ENCODE results near the gene ZNF66.
"Not testable (repeated sequence)": the region's sequence is repeated elsewhere in the genome, so short reads cannot be mapped to it uniquely, and the experiment has no call there.

Gene ZNF66

DNA sequence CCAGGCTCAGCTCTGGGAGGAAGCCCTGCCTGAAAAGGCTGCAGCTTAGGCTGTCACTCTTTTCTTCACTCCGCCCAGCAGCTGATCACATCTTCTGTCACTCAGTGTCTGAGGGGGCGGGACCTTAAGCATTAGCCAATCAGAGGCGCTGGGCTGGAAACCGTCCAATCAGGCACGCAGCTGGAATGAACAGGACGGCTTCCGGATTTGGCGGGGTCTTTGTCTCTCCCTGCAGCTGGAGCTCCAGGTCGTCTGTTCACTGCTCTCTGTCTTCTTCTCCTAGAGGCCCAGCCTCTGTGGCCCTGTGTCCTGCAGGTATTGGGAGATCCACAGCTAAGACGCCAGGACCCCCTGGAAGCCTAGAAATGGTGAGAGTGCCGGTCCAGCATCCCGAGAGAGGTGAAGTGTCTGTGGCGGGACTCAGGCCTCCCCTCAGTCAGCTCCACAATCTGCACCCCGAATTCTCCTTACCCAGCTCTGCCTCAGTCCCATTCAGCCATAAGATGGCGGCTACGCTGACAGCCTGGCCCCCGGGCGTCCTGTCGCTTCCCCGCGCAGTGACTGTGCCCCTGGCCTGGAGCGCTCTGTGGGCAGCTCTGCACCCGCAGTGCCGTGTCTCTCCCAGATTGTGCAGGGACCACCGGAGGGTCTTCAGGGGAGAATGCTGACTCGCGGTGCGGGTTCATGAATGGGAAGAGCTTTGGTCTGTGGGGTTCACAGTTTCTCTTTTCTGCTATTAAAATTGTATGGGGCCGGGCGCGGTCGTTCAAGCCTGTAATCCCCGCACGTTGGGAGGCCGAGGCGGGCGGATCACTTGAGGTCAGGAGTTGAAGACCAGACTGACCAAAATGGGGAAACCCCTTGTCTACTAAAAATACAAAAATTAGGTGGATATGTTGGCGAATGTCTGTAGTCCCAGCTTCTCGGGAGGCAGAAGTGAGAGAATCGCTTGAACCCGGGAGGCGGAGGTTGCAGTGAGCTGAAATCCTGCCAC lies at the start of gene ZNF66:
Gene ZNF66, plus strand, starts transcription at position 222 of the 994 bp plus-strand sequence. Its CDS starts 144 bp downstream, at position 366.
- DNase-seq (ENCODE audit: low spot score): peak; percentile 96

DNA sequence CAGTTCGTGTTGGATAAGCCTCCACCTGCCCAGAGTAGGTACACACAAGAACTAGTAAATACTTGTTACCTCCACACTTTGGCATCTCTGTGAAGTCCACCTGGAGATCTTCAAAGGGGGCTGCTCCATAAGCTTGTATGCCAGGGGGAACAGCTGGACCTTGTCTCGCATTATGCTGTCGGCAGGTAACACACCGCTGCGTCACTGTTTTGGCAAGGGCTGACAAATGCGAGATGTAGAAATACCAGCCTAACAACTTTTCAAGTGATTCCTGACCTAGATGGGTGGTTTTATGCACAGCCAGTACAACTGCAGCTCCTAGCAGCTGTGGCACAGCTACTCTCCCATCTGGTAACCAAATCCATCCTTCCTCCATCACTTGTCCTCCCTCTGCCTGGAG lies 25.9 kb upstream of the ZNF66 start:
- not testable (repeated sequence) for DNase-seq (ENCODE audit: low spot score)

DNA sequence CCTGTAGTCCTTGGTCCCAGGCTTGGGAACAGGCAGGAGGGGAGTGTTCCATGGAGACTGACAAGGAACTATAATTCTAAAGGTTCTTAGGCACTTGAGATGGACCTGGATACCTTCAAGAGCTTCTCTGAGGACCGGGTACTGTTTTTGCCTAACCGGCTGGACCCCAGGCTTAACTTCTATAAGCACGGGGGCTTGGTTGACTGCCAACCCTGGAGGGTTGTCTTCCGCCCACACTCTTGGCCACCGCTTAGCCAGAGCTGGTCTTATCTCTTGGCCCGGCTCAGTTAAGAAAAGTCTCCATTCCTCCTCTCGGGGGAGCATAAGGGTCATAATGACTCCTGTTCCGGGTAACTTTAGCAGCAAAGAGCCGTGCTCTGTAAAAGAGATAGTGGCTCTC lies 23.8 kb upstream of the ZNF66 start:
- DNase-seq (ENCODE audit: low spot score): not testable (repeated sequence)

DNA sequence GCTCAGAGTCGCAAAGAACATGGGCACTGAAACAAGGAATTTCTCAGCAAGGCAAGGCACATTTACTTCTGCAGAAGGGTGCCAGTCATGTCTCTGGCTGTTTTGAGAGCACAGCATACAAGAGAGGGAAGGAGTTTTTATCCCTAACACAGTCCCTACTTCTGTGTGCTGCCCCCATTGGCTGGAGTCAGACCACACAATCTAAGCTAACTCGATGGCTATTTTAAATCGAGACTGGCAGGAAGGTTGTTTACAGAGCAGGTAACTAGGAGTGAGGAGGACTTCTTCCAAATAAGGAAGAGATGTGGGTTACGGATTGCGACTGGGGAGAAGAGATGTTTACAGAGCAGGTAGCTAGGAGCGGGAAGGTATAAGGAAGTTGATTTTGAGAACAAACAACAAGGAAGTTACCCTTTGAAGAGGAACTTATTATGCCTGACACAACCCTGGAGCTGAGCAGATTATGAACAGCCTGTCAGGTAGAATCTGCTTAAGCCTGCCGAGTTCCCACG lies 6.8 kb upstream of the ZNF66 start:
- DNase-seq (ENCODE audit: low spot score): not testable (repeated sequence)

DNA sequence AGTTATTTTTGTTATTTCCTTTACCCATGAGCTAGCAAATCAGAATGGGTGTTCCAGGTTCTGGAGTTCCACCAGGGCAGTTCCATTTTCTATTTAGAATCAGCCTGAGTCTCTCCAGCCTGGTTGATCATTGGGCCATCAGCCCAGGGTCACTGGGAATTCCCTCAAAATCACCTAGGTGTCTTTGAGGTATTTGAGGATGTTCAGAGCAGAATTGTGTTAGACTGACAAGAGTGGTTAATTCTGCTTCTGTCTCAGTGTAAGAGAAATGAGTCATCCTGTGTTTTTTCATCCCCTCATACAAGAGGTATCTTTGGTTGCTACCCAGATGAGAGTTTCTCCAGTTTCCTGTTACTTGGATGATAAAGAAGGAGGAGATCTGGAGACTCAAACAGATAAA lies 11.7 kb downstream of the ZNF66 start:
- DNase-seq (ENCODE audit: low spot score): no peak

DNA sequence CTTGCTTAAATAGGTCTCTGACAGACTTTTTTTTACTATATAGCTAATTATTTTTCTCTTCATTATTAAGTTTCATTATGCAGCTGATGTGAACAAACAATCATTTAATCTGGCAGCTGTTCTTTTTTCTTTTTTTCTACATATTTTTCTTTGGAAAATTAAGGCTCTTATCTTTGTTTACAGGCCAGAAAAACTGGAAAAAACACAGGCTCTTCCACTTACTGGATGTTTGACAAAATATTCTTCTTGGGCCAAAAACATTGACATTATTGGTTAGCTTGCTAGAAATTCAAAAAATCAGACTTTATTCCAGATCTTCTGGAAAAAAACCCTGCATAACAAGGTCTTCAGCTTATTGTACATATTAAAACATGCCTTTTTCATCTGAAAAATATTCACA lies 15.7 kb downstream of the ZNF66 start:
- no peak for DNase-seq (ENCODE audit: low spot score)

DNA sequence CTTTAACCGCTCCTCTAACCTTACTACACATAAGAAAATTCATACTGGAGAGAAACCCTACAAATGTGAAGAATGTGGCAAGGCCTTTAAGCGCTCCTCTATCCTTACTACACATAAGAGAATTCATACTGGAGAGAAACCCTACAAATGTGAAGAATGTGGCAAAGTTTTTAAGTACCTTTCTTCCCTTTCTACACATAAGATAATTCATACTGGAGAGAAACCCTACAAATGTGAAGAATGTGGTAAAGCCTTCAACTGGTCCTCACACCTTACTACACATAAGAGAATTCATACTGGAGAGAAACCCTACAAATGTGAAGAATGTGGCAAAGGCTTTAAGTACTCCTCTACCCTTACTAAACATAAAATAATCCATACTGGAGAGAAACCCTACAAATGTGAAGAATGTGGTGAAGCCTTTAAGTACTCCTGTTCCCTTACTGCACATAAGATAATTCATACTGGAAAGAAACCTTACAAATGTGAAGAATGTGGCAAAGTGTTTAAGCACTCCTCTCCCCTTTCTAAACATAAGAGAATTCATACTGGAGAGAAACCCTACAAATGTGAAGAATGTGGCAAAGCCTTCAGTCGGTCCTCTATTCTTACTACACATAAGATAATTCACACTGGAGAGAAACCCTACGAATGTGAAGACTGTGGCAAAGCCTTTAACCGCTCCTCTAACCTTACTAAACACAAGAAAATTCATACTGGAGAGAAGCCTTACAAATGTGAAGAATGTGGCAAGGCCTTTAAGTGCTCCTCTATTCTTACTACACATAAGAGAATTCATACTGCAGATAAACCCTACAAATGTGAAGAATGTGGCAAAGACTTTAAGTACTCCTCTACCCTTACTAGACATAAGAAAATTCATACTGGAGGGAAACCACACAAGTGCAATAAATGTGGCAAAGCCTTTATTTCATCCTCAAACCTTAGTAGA lies 30.5 kb downstream of the ZNF66 start:
- not testable (repeated sequence) for DNase-seq (ENCODE audit: low spot score)

DNA sequence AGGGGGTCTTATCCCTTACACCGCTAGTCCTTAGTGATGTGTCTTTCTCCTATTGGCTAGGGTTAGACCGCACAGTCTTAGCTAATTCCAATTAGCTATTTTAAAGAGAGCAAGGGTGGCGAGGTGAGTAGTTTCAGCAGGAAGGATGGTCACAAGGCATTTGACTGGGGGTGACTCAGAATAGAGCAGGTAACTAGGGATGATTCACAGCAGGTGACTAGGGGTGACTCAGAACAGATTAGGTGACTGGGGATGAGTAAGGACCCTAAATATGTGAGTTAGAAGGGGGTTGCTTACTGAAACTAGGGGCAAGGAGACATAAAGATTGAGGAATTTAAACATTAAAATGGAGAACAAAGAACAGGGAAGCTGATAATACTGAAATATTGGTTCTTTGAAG lies 64.3 kb downstream of the ZNF66 start:
- no peak for DNase-seq (ENCODE audit: low spot score)
